Adrenal gland (tissue), 12 donors: ENCODE data around the gene ARHGEF17. TPM values are rescaled to one million over a fixed set of nuclear protein-coding genes. Genes with fewer than 3 reads are reported as not detected.

Experiments used
- DNase-seq, 7 donors: peaks; one replicate each; pipeline ENCODE4 v3.0.0-alpha.2; 2019 to 2020
- H3K27ac ChIP-seq, 5 donors: fragments of 200-600 bp; sonication (generic) in 4 of 5; 1 replicate in 3 of 5; 2 replicates in 2 of 5; pipeline versions ENCODE4 v1.5.1 to v1.8.0; 2016 to 2020; ENCODE audit warnings: mild to moderate bottlenecking in 1 of 5
- H3K27me3 ChIP-seq: fragments of 200-600 bp; 2 replicates; pipeline ENCODE4 v1.8.0; 2021
- H3K36me3 ChIP-seq, 2 donors: fragments of 200-600 bp; replicated peaks in 1 of 2; 1 replicate in 1 of 2; 2 replicates in 1 of 2; pipeline versions ENCODE4 v1.5.1 to v1.8.0; 2018 to 2022
- H3K4me1 ChIP-seq, 2 donors: fragments of 200-600 bp; replicated peaks in 1 of 2; 1 replicate in 1 of 2; 2 replicates in 1 of 2; pipeline versions ENCODE4 v1.5.1 to v1.8.0; 2018 to 2021
- H3K4me3 ChIP-seq, 4 donors: fragments of 200-600 bp; sonication (generic) in 3 of 4; one replicate each; pipeline ENCODE4 v1.5.1; 2016 to 2018
- H3K9me3 ChIP-seq, 3 donors: fragments of 200-600 bp; sonication (generic) in 1 of 3; replicated peaks in 1 of 3; 1 replicate in 2 of 3; 2 replicates in 1 of 3; pipeline versions ENCODE4 v1.5.1 to v1.8.0; 2016 to 2021
- CTCF ChIP-seq, 6 experiments: fragments of 450-650 bp in 4 of 6; fragments of 200-600 bp in 2 of 6; sonication (generic) in 1 of 6; IDR thresholded peaks; 1 replicate in 5 of 6; 2 replicates in 1 of 6; pipeline versions ENCODE4 v1.5.1 to v1.8.0; 2016 to 2021; ENCODE audit warnings: antibody characterized with exemption in 6 of 6, mild to moderate bottlenecking in 2 of 6, moderate library complexity in 1 of 6
- POLR2A ChIP-seq, 2 donors: fragments of 450-650 bp; IDR thresholded peaks; one replicate each; pipeline ENCODE4 v1.6.1; 2017; ENCODE audit warnings: antibody characterized with exemption in 2 of 2, mild to moderate bottlenecking in 2 of 2, moderate library complexity in 1 of 2
- WGBS, 4 donors: extraction: QIAGEN DNeasy Blood & Tissue Kit in 2 of 4; methylation state at CpG; one replicate each; pipeline versions ENCODE4 v1.1.5 to v1.1.7; 2013 to 2017; 5-methylcytosine and 5-hydroxymethylcytosine counted together
- intact Hi-C, 2 donors: fragments of 100-400 bp; cut with DNase I; formaldehyde crosslinking; loops; one replicate each; pipeline versions ENCODE4 v1.14.1 to v1.15.0; 2022 to 2023
- polyA plus RNA-seq, 3 donors: library from polyadenylated mRNA; stranded (reverse); fragments of 200-250 nt in 2 of 3; fragments of 350-450 nt in 1 of 3; fragmentation: Illumina TruSeq in 1 of 3; extraction: RNeasy Lipid Tissue Mini Kit (QIAGEN cat#74804) in 1 of 3; gene quantifications; one replicate each; pipeline ENCODE4 v1.2.3, GENCODE V29; 2013 to 2014
- total RNA-seq, 9 donors: library from RNA; depleted of rRNA in 4 of 9; stranded (reverse); fragments of >200 nt in 4 of 9; fragments of 120-200 nt in 1 of 9; fragmentation: NEBNext Ultra II Directional in 1 of 9; extraction: Animal tissue kit (Norgen Biotek cat#: 25700) in 1 of 9; gene quantifications; one replicate each; pipeline versions ENCODE4 v1.1.0 to v1.2.4, GENCODE V29; 2013 to 2023
- donor health status: healthy with polysubstance abuse.
- donor health status: Bipolar disorder and iron deficiency.
- donor health status: DM: yes; HTN: yes; CAD: no.
- donor health status: DM: no; HTN: no; CAD: no.
- donor health status: DM: no; HTN: no; CAD: no.
- donor health status: DM: yes; HTN: yes; CAD: no.

Gene ARHGEF17
- total and polyA plus RNA-seq, 12 donors, result 8.1 to 48.2 (median 20.4) TPM

- TF ChIP-seq CTCF (IDR thresholded peaks at IDR 0.05), result no peak
- no peak for TF ChIP-seq POLR2A (IDR thresholded peaks at IDR 0.05)
- H3K36me3 ChIP-seq, result no peaks in the 10 kb centered on the region
- peak overlapping the region in 2 of 5 donors; percentile 17 to 84 for H3K27ac ChIP-seq
- H3K4me3 ChIP-seq, result no peak overlapping the region
- 43 to 88% (median 84%) methylated on average over 1 to 3 of the region's 3 CpGs; no CpG with 5 or more reads in 1 of the 4 donors for WGBS, 4 donors
- intact Hi-C loops, result no loop called here
- peak in 1 of 7 donors; percentile 41 for DNase-seq
- H3K9me3 ChIP-seq, result no peaks in the 10 kb centered on the region
- peaks cover 0 to 5% of the 10 kb centered on the region in 2 donors for H3K4me1 ChIP-seq
- no peaks in the 10 kb centered on the region for H3K27me3 ChIP-seq
These were observed 26.8 kb upstream of the ARHGEF17 start for GRCh38 chr11:73281201-73281741.

- H3K4me1 ChIP-seq, result peaks cover 0 to 6% of the 10 kb centered on the region in 2 donors
- TF ChIP-seq POLR2A (IDR thresholded peaks at IDR 0.05) (no peak), CTCF (IDR thresholded peaks at IDR 0.05) (no peak)
- WGBS, 4 donors, result 90 to 93% (median 92%) methylated on average over 2 to 3 of the region's 3 CpGs
- H3K36me3 ChIP-seq, result no peaks in the 10 kb centered on the region
- no peaks in the 10 kb centered on the region for H3K27me3 ChIP-seq
- H3K27ac ChIP-seq, result peak overlapping the region in 1 of 5 donors; percentile 84
- H3K9me3 ChIP-seq, result no peaks in the 10 kb centered on the region
- intact Hi-C loops, result no loop called here
- H3K4me3 ChIP-seq, result no peak overlapping the region
- peak in 1 of 7 donors; percentile 6 for DNase-seq
These were observed 26.0 kb upstream of the ARHGEF17 start for GRCh38 chr11:73281796-73282660.

- intact Hi-C loops, result no loop called here
- TF ChIP-seq CTCF (IDR thresholded peaks at IDR 0.05) (no peak), POLR2A (IDR thresholded peaks at IDR 0.05) (no peak)
- H3K27ac ChIP-seq, result peak overlapping the region in 2 of 5 donors; percentile 26
- H3K36me3 ChIP-seq, result no peaks in the 10 kb centered on the region
- 75 to 89% (median 85%) methylated on average over 7 to 10 of the region's 10 CpGs for WGBS, 4 donors
- H3K4me1 ChIP-seq, result peaks cover 0 to 12% of the 10 kb centered on the region in 2 donors
- no peaks in the 10 kb centered on the region for H3K27me3 ChIP-seq
- peak in 1 of 7 donors; percentile 30 for DNase-seq
- H3K4me3 ChIP-seq, result no peak overlapping the region
- no peaks in the 10 kb centered on the region for H3K9me3 ChIP-seq
These were observed 24.6 kb upstream of the ARHGEF17 start for GRCh38 chr11:73283276-73284000.

GRCh38 chr11:73284106-73284505 is 24.0 kb upstream of the ARHGEF17 start:
- WGBS, 4 donors, result 84 to 100% (median 95%) methylated on average over 1 to 3 of the region's 3 CpGs
- no peak overlapping the region for H3K4me3 ChIP-seq
- DNase-seq, result no peak

More at GRCh38 chr11:73284106-73284505, 24.0 kb upstream of the ARHGEF17 start:
- H3K9me3 ChIP-seq, result no peaks in the 10 kb centered on the region
- intact Hi-C loops, result loop anchor here in 1 of 2 donors (2.0 kb wide), 1 partner anchor 39 kb away; no protein-coding TSS in a partner anchor
- no peaks in the 10 kb centered on the region for H3K36me3 ChIP-seq
- H3K27ac ChIP-seq, result peak overlapping the region in 1 of 5 donors; percentile 26
- peaks cover 0 to 19% of the 10 kb centered on the region in 2 donors for H3K4me1 ChIP-seq
- TF ChIP-seq POLR2A (IDR thresholded peaks at IDR 0.05) (no peak), CTCF (IDR thresholded peaks at IDR 0.05) (no peak)
- H3K27me3 ChIP-seq, result no peaks in the 10 kb centered on the region
